Activated effector memory CD4-positive, alpha-beta T cell treated with Interleukin-2 at 50 U/mL for 16 hours (primary cell): Measurements from ENCODE around the gene PRSS1.
"Not testable (repeated sequence)": the region's sequence is repeated elsewhere in the genome, so short reads cannot be mapped to it uniquely, and the experiment has no call there.

Experiments used
- DNase-seq: peaks from one replicate; pipeline ENCODE4 v3.0.0-alpha.2; 2020

PRSS1 gene

GRCh38 chr7:142749218-142749993, at the start of gene PRSS1:
Gene PRSS1 (plus strand): TSS chr7:142749472. CDS start chr7:142749485, 13 bp downstream.
- no peak for DNase-seq

GRCh38 chr7:142700935-142701334, 48.3 kb upstream of the PRSS1 start:
- DNase-seq: not testable (repeated sequence)

GRCh38 chr7:142703655-142704305, 45.5 kb upstream of the PRSS1 start:
- DNase-seq: no peak

- not testable (repeated sequence) for DNase-seq
Observed at GRCh38 chr7:142708726-142709125, 40.5 kb upstream of the PRSS1 start.

DNA sequence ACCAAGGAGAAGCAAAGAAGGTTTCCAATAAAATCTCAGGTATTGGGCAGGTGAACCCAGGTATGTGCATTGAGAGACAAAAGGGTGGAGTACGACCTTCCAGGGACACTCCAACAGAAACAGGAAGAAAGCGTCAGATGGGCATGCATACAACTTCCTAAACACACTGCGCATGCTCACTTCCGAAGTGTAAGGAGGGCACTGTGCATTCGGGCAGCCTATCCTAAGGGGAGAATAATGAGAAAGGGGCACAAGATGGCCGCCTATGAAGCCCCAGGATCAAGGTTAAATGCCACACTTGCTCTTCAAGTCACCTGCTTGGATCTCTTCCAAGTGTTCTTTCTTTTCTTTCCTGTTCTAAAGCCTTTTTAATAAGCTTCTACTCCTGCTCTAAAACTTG, 39.4 kb upstream of the PRSS1 start:
- no peak for DNase-seq

DNA sequence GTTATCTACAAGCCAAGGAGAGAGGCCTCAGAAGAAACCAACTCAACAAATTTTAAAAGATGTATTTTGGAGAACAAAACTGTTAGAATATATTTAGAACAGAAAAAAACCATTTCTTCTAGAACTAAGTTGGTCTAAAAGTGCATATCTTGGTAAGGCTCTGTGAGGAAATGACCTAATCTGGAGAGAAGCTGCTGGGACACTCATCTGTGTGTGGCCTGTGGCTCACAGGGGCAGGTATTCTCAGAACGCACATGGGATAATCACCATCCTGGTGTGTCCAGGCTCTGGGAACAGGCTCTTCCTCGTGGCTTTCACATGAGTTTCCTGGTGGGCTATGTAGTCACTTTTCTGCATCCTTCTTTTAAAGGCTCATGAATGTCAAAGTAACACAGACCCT, 38.1 kb upstream of the PRSS1 start:
- DNase-seq: no peak

DNA sequence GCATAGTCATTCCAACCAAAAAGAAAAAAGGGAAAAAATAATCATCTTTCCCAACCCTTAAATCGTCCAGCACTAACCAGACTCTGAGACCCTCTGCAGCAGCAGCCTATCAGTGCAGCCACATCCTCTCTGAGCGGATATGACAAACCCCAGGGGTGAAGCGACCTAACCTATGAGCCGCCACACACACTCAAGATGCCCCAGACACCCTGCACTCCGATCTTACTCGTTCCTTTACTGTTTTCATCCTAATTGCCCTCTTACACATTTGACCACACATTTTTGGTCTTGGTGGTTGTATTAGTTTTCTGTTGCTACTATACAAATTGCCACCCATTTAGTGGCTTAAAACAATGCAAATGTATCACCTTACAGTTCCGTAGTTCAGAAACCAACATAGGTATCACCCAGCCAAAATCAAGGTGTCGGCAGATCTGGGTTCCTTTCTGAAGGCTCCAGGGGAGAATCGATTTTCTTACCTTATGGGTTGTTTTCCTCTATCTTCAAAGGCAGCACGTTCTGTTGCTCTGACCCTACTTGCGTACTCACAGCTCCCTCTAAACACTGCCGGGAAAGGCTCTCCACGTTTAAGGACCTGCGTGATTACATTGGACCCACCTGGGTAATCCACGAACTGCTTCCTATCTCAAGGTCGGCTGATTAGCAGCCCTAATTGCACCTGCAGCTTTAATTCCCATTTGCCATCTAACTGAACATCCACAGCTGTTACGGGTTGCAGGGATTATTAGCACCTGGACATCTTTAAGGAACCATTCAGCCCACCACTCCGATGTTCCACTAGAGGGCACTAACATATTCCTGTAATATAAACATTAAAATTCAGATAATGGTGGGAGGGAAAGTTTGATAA, 37.3 kb upstream of the PRSS1 start:
- no peak for DNase-seq

DNA sequence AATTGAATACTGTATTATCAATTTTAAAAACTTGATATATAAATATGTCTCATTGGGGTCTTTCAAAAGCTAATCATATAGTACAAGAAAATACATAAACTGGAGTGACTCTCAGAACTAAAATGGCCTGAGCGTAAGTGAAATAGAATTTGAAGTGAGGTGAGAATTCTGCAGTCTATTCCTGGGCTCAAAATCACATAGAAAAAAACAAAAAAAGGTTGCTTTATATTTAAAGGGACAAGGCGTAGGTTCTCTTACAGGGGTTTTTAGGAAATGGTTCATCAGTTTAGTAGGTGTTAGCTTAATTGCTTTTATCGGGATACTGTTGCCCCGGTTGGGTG, 36.7 kb upstream of the PRSS1 start:
- DNase-seq: no peak

GRCh38 chr7:142714375-142714774, 34.9 kb upstream of the PRSS1 start:
- peak; percentile 23 for DNase-seq

DNA sequence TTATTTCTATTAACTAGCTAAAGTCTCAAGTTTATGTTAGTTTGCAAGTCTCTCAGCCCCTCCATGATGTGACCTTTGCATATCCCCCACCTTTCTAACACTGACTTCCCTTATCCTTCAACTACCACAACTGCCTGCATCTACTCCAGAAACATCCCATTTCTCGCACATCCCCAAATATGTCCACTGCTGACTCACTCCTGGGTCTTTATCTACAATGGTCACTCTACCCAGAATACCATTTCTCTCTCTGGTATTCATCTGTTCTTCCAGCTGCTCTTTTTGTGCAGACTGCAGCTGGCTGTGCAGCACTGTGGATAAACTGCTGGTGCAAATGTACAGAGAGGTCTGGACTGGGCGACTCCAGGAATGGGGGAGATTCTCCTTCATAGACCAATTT, 32.7 kb upstream of the PRSS1 start:
- no peak for DNase-seq

DNA sequence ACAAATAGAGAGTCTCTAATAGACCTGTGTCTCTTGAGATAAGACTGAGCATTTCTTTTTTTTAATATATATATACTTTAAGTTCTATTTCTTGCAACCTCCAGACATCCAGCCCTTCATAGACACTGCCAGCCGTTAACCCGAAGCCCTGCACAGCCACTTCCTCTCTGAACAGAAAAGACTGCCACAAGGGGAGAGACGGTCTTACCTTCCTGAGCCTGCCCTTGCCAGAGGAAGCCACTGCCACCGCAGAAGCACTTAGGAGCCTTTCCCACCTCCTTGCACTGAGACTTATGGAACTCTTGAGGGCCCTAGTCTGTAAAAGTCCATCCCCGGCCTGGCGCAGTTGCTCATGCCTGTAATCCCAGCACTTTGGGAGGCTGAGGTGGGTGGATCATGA, 31.8 kb upstream of the PRSS1 start:
- DNase-seq: peak; percentile 17

DNA sequence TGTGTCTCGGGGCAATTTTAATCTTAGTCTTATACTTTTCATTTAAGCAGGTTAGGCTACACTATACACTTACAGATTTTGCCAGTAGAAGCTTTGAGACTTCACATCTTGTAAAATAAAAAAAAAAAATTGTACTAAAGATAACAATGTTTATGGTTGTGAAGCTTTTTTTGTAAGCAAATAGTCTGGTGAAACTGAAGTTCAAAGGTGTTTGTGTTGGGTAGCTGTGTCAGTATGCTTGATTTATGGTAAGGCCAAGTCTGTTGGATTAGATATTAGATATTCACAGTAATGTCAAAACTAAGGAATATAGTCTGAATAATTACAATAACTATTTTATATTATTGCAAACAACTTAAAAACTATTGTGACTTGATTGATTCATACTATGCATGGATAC, 31.0 kb upstream of the PRSS1 start:
- DNase-seq: no peak

- DNase-seq: no peak
Observed at GRCh38 chr7:142720172-142720773, 29.0 kb upstream of the PRSS1 start.

DNA sequence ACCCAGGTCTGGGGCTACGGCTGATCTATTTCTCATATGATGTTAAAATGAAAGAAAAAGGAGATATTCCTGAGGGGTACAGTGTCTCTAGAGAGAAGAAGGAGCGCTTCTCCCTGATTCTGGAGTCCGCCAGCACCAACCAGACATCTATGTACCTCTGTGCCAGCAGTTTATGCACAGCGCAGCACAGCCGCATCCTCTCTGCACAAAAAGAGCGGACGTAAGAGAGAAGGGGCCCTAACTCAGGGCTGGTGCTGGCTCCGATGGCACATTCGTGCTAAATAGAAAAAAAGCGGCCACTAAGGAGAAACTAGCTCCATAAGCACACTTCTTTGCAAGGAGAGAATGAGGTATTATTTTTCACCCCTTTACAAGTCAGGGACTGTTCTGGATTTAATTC, 28.3 kb upstream of the PRSS1 start:
- no peak for DNase-seq

DNA sequence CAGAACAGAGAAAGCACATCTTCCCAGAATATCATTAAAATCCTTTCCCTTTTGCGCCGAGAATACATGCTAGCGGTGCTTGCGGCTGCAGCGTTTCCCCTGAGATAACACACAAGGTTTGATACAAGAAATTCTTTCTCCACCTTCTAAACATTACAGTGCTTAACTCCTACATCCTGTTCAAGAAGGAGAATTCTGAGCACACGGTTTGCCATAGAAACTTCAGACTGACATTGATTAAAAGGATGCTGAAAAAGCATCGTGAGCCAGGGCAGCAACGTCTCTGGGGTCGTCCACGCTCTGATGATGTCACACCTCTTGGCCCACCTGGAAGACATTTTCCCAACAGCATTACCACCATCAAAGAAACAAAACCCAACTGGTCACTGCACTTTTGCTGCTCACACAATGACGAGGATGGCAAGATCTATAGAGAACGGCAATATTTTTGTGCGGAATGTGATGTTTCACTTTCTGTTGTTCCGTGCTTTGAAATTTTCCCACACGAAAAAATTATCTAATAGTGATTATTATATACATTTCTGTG, 27.0 kb upstream of the PRSS1 start:
- no peak for DNase-seq

DNA sequence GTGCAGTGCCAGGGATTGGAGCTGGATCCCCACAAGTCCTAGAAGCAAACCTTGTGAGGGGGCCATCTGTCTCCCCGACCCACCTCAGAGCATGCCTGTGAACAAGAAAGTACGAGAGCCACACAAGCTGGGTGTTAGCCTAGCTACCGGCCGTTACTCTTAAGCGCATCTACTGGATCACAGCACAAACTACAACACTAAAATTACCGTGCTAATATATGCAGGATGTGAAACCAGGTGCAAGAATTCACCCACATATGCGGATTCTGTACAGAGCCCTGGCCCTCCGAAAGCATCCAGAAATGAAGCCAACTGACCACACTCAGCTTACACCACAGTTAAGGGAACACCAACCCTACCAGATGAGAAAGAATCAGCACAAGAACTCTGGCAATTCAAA, 16.0 kb upstream of the PRSS1 start:
- DNase-seq: no peak

DNA sequence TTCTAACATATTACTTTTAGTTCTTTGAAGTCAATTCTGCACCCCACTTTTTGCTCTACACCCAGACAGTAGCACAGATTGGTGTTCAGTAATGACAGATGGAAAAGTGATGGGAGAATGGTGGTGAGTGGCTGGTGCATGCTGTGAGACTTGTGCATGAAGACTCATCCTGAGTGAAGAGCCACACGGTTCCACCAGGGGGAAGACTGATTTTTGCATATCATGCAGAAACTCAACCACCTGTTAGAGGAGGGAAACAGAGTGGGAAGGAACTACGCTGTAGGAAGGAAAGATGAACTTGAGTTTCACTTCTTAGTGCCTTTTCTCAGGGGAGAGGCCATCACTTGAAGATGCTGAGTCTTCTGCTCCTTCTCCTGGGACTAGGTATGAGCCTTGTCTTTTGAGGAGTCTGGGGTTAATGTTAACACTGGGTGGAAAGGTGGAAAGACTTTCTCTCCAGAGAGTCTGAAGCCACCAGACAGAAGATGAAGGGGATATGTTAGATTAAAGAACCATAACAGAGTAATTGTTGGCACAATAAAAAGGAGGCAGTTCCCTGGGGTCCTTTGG, 9.3 kb upstream of the PRSS1 start:
- DNase-seq: no peak

- DNase-seq: no peak
Observed at GRCh38 chr7:142740786-142741185, 8.5 kb upstream of the PRSS1 start.

GRCh38 chr7:142741932-142742331, 7.3 kb upstream of the PRSS1 start:
- DNase-seq: not testable (repeated sequence)

DNA sequence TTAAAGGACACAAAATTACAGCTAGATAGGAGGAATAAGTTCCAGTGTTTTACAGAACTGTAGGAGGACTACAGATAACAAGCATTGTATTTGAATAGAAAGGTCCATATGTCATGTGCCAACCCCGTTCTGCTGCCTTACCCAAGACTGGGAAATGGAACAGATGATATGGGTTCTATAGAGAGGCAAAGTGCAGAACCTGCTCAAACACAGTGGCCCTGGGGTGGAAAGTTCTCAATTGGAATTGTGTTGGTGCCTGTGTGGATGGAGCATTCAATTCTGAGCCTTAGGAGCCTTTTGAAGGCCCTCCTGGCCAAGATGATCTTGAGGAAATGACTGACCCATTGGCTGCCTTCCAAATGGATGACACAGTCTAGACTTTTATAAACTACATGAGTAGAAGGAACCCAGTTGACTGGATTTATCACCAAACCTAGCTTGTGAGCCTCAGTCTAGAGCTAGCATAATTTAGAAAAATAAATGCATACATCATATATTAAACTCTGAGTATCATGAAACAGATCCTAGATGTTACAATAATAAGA, 4.1 kb upstream of the PRSS1 start:
- no peak for DNase-seq

GRCh38 chr7:142745745-142746144, 3.5 kb upstream of the PRSS1 start:
- DNase-seq: no peak

DNA sequence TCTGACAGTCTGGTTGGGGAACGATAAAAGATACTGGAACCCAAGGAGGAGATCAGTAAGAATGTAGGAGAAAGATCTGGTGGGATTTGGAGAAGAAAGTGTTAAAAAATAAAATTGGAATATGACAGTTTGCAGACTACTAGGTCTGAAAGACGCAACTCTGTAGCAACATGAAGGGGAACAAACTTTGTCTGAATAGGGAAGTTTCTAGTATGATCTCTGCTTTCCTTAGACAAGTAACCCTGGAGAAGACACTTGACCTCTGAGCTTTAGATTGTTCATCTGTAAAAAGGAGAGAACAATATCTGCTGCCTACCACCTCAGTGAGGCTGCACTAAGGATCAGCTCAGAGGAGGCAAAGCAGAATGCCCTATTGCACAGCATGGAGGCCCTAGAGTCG, 3.0 kb upstream of the PRSS1 start:
- DNase-seq: no peak
